Astrocyte (in vitro differentiated cells and primary cell): Measurements from ENCODE around the gene CCNL2. TPM values are rescaled to one million over a fixed set of nuclear protein-coding genes. Genes with fewer than 3 reads are reported as not detected.
"Not testable (repeated sequence)": the region's sequence is repeated elsewhere in the genome, so short reads cannot be mapped to it uniquely, and the experiment has no call there.

Experiments
- DNase-seq: peaks from one replicate; pipeline ENCODE4 v3.0.0-alpha.2; 2010; ENCODE audit warnings: low read depth
- FAIRE-seq: peaks from 2 replicates; lab custom pipeline; 2011; peaks lifted over from hg19 to GRCh38; lab: Jason Lieb, UNC
- H2AFZ ChIP-seq: 2 replicates; pipeline ENCODE4 v1.6.0; 2012; ENCODE audit warnings: low read depth, low read length, inconsistent platforms
- H3K27ac ChIP-seq: 2 replicates; pipeline ENCODE4 v1.5.1; 2011; ENCODE audit warnings: low read depth, low read length, inconsistent platforms
- H3K27me3 ChIP-seq: 2 replicates; pipeline ENCODE4 v1.6.0; 2011; ENCODE audit warnings: low read length, inconsistent platforms; ENCODE audit not compliant: insufficient read depth
- H3K36me3 ChIP-seq: 2 replicates; pipeline ENCODE4 v1.5.1; 2011; ENCODE audit warnings: low read length, inconsistent platforms; ENCODE audit not compliant: insufficient read depth
- H3K4me1 ChIP-seq: 2 replicates; pipeline ENCODE4 v1.5.1; 2011; ENCODE audit warnings: low read length, inconsistent platforms; ENCODE audit not compliant: insufficient read depth
- H3K4me2 ChIP-seq: 2 replicates; pipeline ENCODE4 v1.6.0; 2012; ENCODE audit warnings: low read length, inconsistent platforms
- H3K4me3 ChIP-seq: 2 replicates; pipeline ENCODE4 v1.5.1; 2011; ENCODE audit warnings: low read depth, mild to moderate bottlenecking, low read length, inconsistent platforms; ENCODE audit not compliant: insufficient read depth
- H3K79me2 ChIP-seq: 2 replicates; pipeline ENCODE4 v1.6.0; 2012; ENCODE audit warnings: mild to moderate bottlenecking, low read length, inconsistent platforms; ENCODE audit not compliant: insufficient read depth
- H3K9ac ChIP-seq: 2 replicates; pipeline ENCODE4 v1.6.0; 2012; ENCODE audit warnings: mild to moderate bottlenecking, low read length, inconsistent platforms
- H3K9me3 ChIP-seq: 2 replicates; pipeline ENCODE4 v1.5.1; 2012; ENCODE audit warnings: low read depth, mild to moderate bottlenecking, low read length, inconsistent platforms; ENCODE audit not compliant: insufficient read depth
- H4K20me1 ChIP-seq: 2 replicates; pipeline ENCODE4 v1.6.0; 2012; ENCODE audit warnings: low read length, inconsistent platforms; ENCODE audit not compliant: insufficient read depth
- H3K27ac Mint-ChIP-seq: one replicate; pipeline ENCODE4 v1.8.0; 2021; ENCODE audit warnings: mild to moderate bottlenecking, mixed read lengths; ENCODE audit not compliant: unreplicated experiment
- H3K27me3 Mint-ChIP-seq: one replicate; pipeline ENCODE4 v1.8.0; 2021; ENCODE audit warnings: low read depth, mixed read lengths; ENCODE audit not compliant: unreplicated experiment
- H3K36me3 Mint-ChIP-seq: one replicate; pipeline ENCODE4 v1.8.0; 2021; ENCODE audit warnings: low read depth, mixed read lengths; ENCODE audit not compliant: unreplicated experiment
- H3K4me1 Mint-ChIP-seq: one replicate; pipeline ENCODE4 v1.8.0; 2021; ENCODE audit warnings: low read depth, mixed read lengths; ENCODE audit not compliant: unreplicated experiment
- H3K4me3 Mint-ChIP-seq: one replicate; pipeline ENCODE4 v1.8.0; 2021; ENCODE audit warnings: mild to moderate bottlenecking, moderate library complexity, mixed read lengths; ENCODE audit not compliant: unreplicated experiment
- H3K9me3 Mint-ChIP-seq: one replicate; pipeline ENCODE4 v1.8.0; 2021; ENCODE audit warnings: mild to moderate bottlenecking, mixed read lengths; ENCODE audit not compliant: unreplicated experiment
- EZH2 ChIP-seq: IDR thresholded peaks from 2 replicates; pipeline ENCODE4 v1.6.1; 2012; ENCODE audit warnings: mild to moderate bottlenecking, low read length, inconsistent platforms; ENCODE audit not compliant: insufficient read depth
- total RNA-seq: library from RNA; stranded (reverse); gene quantifications from 2 replicates; pipeline ENCODE4 v1.2.1, GENCODE V29; 2021
- TF ChIP-seq, protein P1 (sequence below): IDR thresholded peaks from 2 replicates; pipeline ENCODE4 v1.5.1; 2011; ENCODE audit warnings: low read depth, mild to moderate bottlenecking, inconsistent platforms, low read length, moderate library complexity; ENCODE audit not compliant: insufficient read depth

The CCNL2 gene
- total RNA-seq, 1 donor from 2014 or later, result 194 TPM

DNA sequence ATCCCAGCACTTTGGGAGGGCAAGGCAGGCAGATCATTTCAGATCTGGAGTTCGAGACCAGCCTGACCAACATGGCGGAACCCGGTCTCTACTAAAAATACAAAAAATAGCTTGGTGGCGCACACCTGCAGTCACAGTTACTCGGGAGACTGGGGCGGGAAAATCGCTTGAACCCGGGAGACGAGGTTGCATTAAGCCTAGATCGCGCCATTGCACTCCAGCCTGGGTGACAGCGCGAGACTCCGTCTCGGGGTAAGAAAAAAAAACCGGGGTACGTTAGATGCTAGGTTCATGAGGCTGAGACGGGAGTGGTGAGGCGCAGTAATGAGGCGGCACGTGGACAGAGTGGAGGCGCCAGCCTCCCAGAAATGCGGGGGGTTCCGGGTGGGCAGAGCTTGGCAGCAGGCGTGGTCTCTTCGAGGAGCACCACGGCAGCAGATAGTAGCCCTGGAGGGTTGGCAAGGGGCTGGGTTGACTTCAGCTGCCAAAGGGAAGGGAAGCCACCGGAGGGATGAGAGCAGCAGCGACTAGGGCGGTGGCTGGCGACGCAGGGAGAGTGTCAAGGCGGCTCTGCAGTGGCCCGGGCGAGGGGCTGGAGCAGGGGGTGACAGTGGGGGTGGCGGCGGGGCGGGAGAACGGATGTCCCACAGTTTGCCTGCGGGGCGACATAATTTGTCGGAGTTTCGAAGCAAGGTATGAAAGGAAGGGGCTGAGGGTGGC is 7.1 kb upstream of the CCNL2 start:
- H3K36me3 ChIP-seq, result peaks cover 16% of the 10 kb centered on the region
- peak overlapping the region; percentile 87 for H3K27ac Mint-ChIP-seq
- H3K4me1 ChIP-seq, result peaks cover 20% of the 10 kb centered on the region
- H3K79me2 ChIP-seq, result peaks cover 74% of the 10 kb centered on the region
- peak overlapping the region; percentile 97 for H3K4me2 ChIP-seq
- no peaks in the 10 kb centered on the region for H3K27me3 ChIP-seq
- H3K27me3 Mint-ChIP-seq, result no peaks in the 10 kb centered on the region
- H3K9me3 ChIP-seq, result no peaks in the 10 kb centered on the region
- DNase-seq (no peak), FAIRE-seq (no peak)
- H3K27ac ChIP-seq, result peak overlapping the region; percentile 76
- H3K9me3 Mint-ChIP-seq, result no peaks in the 10 kb centered on the region
- peaks cover 16% of the 10 kb centered on the region for H3K36me3 Mint-ChIP-seq
- peak overlapping the region; percentile 87 for H3K9ac ChIP-seq
- H2AFZ ChIP-seq, result peak overlapping the region; percentile 79
- peak overlapping the region; percentile 94 for H3K4me3 Mint-ChIP-seq
- peak overlapping the region; percentile 78 for H3K4me3 ChIP-seq
- peaks cover 39% of the 10 kb centered on the region for H3K4me1 Mint-ChIP-seq
- TF ChIP-seq, protein P1, sequence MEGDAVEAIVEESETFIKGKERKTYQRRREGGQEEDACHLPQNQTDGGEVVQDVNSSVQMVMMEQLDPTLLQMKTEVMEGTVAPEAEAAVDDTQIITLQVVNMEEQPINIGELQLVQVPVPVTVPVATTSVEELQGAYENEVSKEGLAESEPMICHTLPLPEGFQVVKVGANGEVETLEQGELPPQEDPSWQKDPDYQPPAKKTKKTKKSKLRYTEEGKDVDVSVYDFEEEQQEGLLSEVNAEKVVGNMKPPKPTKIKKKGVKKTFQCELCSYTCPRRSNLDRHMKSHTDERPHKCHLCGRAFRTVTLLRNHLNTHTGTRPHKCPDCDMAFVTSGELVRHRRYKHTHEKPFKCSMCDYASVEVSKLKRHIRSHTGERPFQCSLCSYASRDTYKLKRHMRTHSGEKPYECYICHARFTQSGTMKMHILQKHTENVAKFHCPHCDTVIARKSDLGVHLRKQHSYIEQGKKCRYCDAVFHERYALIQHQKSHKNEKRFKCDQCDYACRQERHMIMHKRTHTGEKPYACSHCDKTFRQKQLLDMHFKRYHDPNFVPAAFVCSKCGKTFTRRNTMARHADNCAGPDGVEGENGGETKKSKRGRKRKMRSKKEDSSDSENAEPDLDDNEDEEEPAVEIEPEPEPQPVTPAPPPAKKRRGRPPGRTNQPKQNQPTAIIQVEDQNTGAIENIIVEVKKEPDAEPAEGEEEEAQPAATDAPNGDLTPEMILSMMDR, result no peak
- no peak for TF ChIP-seq EZH2
- peaks cover 33% of the 10 kb centered on the region for H4K20me1 ChIP-seq

DNA sequence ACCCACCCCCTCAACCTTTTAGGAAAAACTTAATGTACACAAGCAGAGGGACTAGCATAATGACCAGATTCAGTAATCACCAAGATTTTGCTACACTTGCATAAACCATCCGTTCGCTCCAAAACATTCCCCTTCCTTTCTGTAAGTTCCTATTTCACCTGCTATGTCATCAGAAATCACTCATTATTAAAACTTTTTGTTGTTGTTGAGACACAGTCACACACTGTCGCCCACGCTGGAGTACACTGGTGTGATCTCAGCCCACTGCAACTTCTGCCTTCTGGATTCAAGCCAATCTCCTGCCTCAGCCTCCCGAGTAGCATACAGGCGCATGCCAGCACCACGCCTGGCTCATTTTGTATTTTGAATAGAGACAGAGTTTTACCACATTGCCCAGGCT is 4.5 kb upstream of the CCNL2 start:
- no peak for FAIRE-seq
- Mint-ChIP-seq H3K27ac (peak overlapping the region; percentile 74), H3K36me3 (peaks cover 14% of the 10 kb centered on the region), H3K4me3 (peak overlapping the region; percentile 16), H3K27me3 (no peaks in the 10 kb centered on the region), H3K4me1 (peaks cover 37% of the 10 kb centered on the region), H3K9me3 (no peaks in the 10 kb centered on the region)
- no peak overlapping the region for H2AFZ ChIP-seq
- peaks cover 87% of the 10 kb centered on the region for H3K79me2 ChIP-seq
- H3K36me3 ChIP-seq, result peaks cover 22% of the 10 kb centered on the region
- H3K4me2 ChIP-seq, result no peak overlapping the region
- TF ChIP-seq, protein P1, result no peak
- no peak for TF ChIP-seq EZH2
- H3K27me3 ChIP-seq, result no peaks in the 10 kb centered on the region
- H3K9me3 ChIP-seq, result no peaks in the 10 kb centered on the region
- H3K4me1 ChIP-seq, result peaks cover 35% of the 10 kb centered on the region
- H3K4me3 ChIP-seq, result no peak overlapping the region
- H4K20me1 ChIP-seq, result peaks cover 29% of the 10 kb centered on the region
- no peak overlapping the region for H3K9ac ChIP-seq
- no peak overlapping the region for H3K27ac ChIP-seq
- DNase-seq, result no peak

DNA sequence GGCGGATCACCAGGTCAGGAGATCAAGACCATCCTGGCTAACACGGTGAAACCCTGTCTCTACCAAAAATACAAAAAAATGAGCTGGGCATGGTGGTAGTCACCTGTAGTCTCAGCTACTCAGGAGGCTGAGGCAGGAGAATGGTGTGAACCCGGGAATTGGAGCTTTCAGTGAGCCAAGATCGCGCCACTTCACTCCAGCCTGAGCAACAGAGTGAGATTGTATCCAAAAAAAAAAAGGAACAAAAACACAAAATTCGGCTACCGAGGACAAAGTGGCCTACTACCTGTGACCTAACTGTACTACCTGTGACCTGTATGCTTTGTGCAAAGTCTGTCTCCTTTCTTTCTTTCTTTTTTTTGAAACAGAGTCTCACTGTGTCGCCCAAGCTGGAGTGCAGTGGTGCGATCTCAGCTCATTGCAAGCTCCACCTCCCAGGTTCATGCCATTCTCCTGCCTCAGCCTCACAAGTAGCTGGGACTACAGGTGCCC is 3.8 kb upstream of the CCNL2 start:
- H3K4me3 Mint-ChIP-seq, result peak overlapping the region; percentile 92
- H3K4me3 ChIP-seq, H3K9me3 Mint-ChIP-seq, FAIRE-seq, DNase-seq, H3K27me3 ChIP-seq, H3K9ac ChIP-seq, H2AFZ ChIP-seq, H3K9me3 ChIP-seq, H3K4me2 ChIP-seq, H3K27me3 Mint-ChIP-seq: not testable (repeated sequence)
- peaks cover 19% of the 10 kb centered on the region for H3K36me3 Mint-ChIP-seq
- Histone ChIP-seq H3K27ac (peak overlapping the region; percentile 3), H3K36me3 (peaks cover 22% of the 10 kb centered on the region), H3K79me2 (peaks cover 87% of the 10 kb centered on the region), H4K20me1 (peaks cover 31% of the 10 kb centered on the region), H3K4me1 (peaks cover 33% of the 10 kb centered on the region)
- H3K27ac Mint-ChIP-seq, result peak overlapping the region; percentile 74
- H3K4me1 Mint-ChIP-seq, result peaks cover 33% of the 10 kb centered on the region
